HCT116 (cell line): ENCODE results near the gene IGSF9B. TPM values are rescaled to one million over a fixed set of nuclear protein-coding genes. Genes with fewer than 3 reads are reported as not detected.

Experiments used
- ATAC-seq: fragments of 200-7000 bp; cut with Tn5 transposase; 2 replicates; pipeline ENCODE4 v1.9.1; 2020; ENCODE audit warnings: mild to moderate bottlenecking, moderate library complexity
- BruUV-seq: library from RNA; stranded (reverse); fragments of 400-500 nt; replicated peaks from 2 replicates; lab custom pipeline; 2021; lab: Mats Ljungman, UMichigan
- CTCF ChIA-PET: fragments of 300-600 bp; sonication (Branson Sonifier 250); formaldehyde crosslinking; loops from one replicate; lab custom pipeline; 2021; ENCODE audit warnings: antibody characterized with exemption; lab: Charles Lee
- POLR2A ChIA-PET: fragments of 300-600, 350-600 bp; sonication (Branson Sonifier 250); formaldehyde crosslinking; loops from one replicate; lab custom pipeline; 2021; ENCODE audit warnings: antibody characterized with exemption; lab: Charles Lee
- RAD21 ChIA-PET, 2 experiments: fragments of 300-600 bp; sonication (Branson Sonifier 250); formaldehyde crosslinking; loops; one replicate each; lab custom pipeline; 2023; ENCODE audit warnings: low total read pairs in 2 of 2; ENCODE audit not compliant: uncharacterized antibody in 2 of 2, unreplicated experiment in 2 of 2, low non-redundant PET in 1 of 2; lab: Charles Lee
- DNase-seq: peaks from one replicate; pipeline ENCODE4 v3.0.0-alpha.2; 2010; ENCODE audit warnings: low read depth, low spot score
- H2AFZ ChIP-seq: fragments of 200-600 bp; shearing (Covaris generic), sonication (generic); 2 replicates; pipeline ENCODE4 v1.6.1; 2017; ENCODE audit warnings: low read depth, mixed run types, mixed read lengths, antibody characterized with exemption, low read length; ENCODE audit not compliant: poor library complexity, severe bottlenecking
- H3K27ac ChIP-seq: 2 replicates; pipeline ENCODE4 v1.5.1; 2012; ENCODE audit warnings: low read depth, low read length
- H3K27me3 ChIP-seq: fragments of 200-600 bp; sonication (generic); 2 replicates; pipeline ENCODE4 v1.6.1; 2016; ENCODE audit warnings: mixed run types, low read length, mixed read lengths; ENCODE audit not compliant: insufficient read depth
- H3K36me3 ChIP-seq, 2 experiments: fragments of 200-500 bp in 1 of 2; fragments of 200-600 bp in 1 of 2; sonication (Bioruptor generic) in 1 of 2; sonication (generic) in 1 of 2; 2 replicates each; pipeline versions ENCODE4 v1.5.1 to v1.6.1; 2014 to 2016; ENCODE audit warnings: low read length in 2 of 2, inconsistent platforms in 1 of 2, mixed read lengths in 1 of 2, mixed run types in 1 of 2; ENCODE audit not compliant: insufficient read depth in 2 of 2, control insufficient read depth in 1 of 2
- H3K4me1 ChIP-seq, 2 experiments: fragments of 200-600 bp in 1 of 2; sonication (generic) in 1 of 2; 2 replicates each; pipeline versions ENCODE4 v1.5.1 to v1.6.1; 2012 to 2017; ENCODE audit warnings: low read length in 2 of 2, inconsistent platforms in 1 of 2, mild to moderate bottlenecking in 1 of 2, mixed read lengths in 1 of 2, mixed run types in 1 of 2, moderate library complexity in 1 of 2; ENCODE audit not compliant: insufficient read depth in 2 of 2, control insufficient read depth in 1 of 2
- H3K4me2 ChIP-seq: fragments of 200-600 bp; sonication (generic); 2 replicates; pipeline ENCODE4 v1.6.1; 2017; ENCODE audit warnings: mixed run types, low read length, mixed read lengths
- H3K4me3 ChIP-seq, 2 experiments: fragments of 200-600 bp in 1 of 2; sonication (generic) in 1 of 2; replicated peaks in 1 of 2; 2 replicates each; pipeline ENCODE4 v1.5.1; 2011 to 2016; ENCODE audit warnings: low read length in 2 of 2, control low read depth in 1 of 2, low read depth in 1 of 2, mild to moderate bottlenecking in 1 of 2, mixed read lengths in 1 of 2, mixed run types in 1 of 2
- H3K79me2 ChIP-seq: fragments of 200-600 bp; sonication (generic); 2 replicates; pipeline ENCODE4 v1.6.1; 2017; ENCODE audit warnings: mild to moderate bottlenecking, mixed run types, low read length, moderate library complexity, mixed read lengths; ENCODE audit not compliant: insufficient read depth
- H3K9ac ChIP-seq: fragments of 200-600 bp; sonication (generic); 2 replicates; pipeline ENCODE4 v1.6.1; 2016; ENCODE audit warnings: low read length, mixed read lengths
- H3K9me2 ChIP-seq: fragments of 200-600 bp; sonication (generic), shearing (Covaris generic); 2 replicates; pipeline ENCODE4 v1.6.1; 2017; ENCODE audit warnings: mixed run types, mild to moderate bottlenecking, moderate library complexity; ENCODE audit not compliant: insufficient read depth
- H3K9me3 ChIP-seq, 2 experiments: fragments of 200-500 bp in 1 of 2; fragments of 200-600 bp in 1 of 2; sonication (Bioruptor generic) in 1 of 2; sonication (generic) in 1 of 2; 2 replicates each; pipeline ENCODE4 v1.6.1; 2014 to 2017; ENCODE audit warnings: low read length in 2 of 2, mixed read lengths in 2 of 2, inconsistent platforms in 1 of 2, low read depth in 1 of 2, mild to moderate bottlenecking in 1 of 2, mixed run types in 1 of 2, moderate library complexity in 1 of 2; ENCODE audit not compliant: control insufficient read depth in 1 of 2, insufficient read depth in 1 of 2
- H4K20me1 ChIP-seq: fragments of 200-600 bp; sonication (generic), shearing (Covaris generic); 2 replicates; pipeline ENCODE4 v1.6.1; 2017; ENCODE audit warnings: mixed run types, mild to moderate bottlenecking, moderate library complexity; ENCODE audit not compliant: insufficient read depth
- CTCF ChIP-seq, 3 experiments: fragments of 200-600 bp in 1 of 3; sonication (generic) in 1 of 3; IDR thresholded peaks in 2 of 3; conservative IDR thresholded peaks in 1 of 3; 2 replicates each; pipeline ENCODE4 v1.5.1; 2012 to 2017; ENCODE audit warnings: low read depth in 2 of 3, low read length in 2 of 3, antibody characterized with exemption in 1 of 3, borderline replicate concordance in 1 of 3, control low read depth in 1 of 3, mild to moderate bottlenecking in 1 of 3, mixed read lengths in 1 of 3, mixed run types in 1 of 3, moderate library complexity in 1 of 3; ENCODE audit not compliant: insufficient read depth in 1 of 3
- intact Hi-C: fragments of 100-400 bp; cut with micrococcal nuclease; formaldehyde crosslinking; loops from 2 replicates; pipeline ENCODE4 v1.10.0; 2022
- total RNA-seq: library from RNA; stranded (reverse); gene quantifications from one replicate; pipeline ENCODE4 v1.2.1, GENCODE V29; 2021; ENCODE audit not compliant: unreplicated experiment
- TF ChIP-seq, protein P1 (sequence below): IDR thresholded peaks from 2 replicates; pipeline ENCODE4 v1.6.1; 2011; ENCODE audit warnings: mild to moderate bottlenecking, low read length, moderate library complexity; ENCODE audit not compliant: insufficient replicate concordance; ENCODE audit errors: extremely low read depth

Gene IGSF9B
- total RNA-seq, 1 experiment from 2014 or later = 12.4 TPM

DNA sequence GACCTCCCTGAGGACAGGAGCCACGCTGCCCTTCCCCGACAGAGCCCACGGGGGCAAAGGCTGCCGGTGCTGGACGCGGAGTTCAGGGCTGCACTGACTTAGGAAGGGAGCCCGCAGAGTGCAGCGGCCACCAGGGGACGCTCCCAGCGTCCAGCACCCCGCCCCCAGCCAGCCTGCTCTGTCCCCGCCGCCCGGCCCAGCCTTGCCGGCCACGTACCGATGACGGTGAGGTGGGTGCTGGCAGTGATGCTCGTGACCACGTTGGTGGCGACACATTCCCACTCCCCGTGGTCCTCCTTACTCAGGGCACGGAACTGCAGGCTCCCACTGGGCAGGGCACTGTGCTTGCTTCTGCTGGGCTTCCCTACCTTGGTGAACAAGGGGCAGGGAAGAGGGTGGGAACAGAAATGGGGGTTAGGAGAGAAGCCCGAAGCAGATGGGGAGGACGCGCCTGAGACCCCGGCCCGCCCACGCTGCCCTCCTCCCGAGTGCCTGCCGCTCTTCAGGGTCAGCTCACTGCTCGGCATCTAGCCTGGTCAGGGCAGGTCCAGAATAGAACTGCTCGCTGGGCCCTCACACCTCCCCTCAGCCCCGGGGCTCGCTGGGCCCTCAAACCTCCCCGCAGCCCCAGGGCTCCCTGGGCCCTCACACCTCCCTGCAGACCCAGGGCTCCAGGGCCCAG, 25.9 kb downstream of the IGSF9B start:
- POLR2A ChIA-PET = no interaction called here
- Histone ChIP-seq H3K9ac (no peak overlapping the region), H3K36me3 (no peaks in the 10 kb centered on the region), H4K20me1 (no peaks in the 10 kb centered on the region), H3K4me2 (no peak overlapping the region), H2AFZ (no peak overlapping the region), H3K27ac (no peak overlapping the region), H3K4me1 (peaks cover 5 to 29% of the 10 kb centered on the region in 2 experiments; a peak in 3 of 4 replicates), H3K9me2 (no peaks in the 10 kb centered on the region), H3K4me3 (no peak overlapping the region), H3K9me3 (no peaks in the 10 kb centered on the region), H3K79me2 (no peaks in the 10 kb centered on the region), H3K27me3 (no peaks in the 10 kb centered on the region)
- RAD21 ChIA-PET = no interaction called here
- ATAC-seq (peak; percentile 56), DNase-seq (no peak)
- no TSS peak for BruUV-seq
- TF ChIP-seq, protein P1, sequence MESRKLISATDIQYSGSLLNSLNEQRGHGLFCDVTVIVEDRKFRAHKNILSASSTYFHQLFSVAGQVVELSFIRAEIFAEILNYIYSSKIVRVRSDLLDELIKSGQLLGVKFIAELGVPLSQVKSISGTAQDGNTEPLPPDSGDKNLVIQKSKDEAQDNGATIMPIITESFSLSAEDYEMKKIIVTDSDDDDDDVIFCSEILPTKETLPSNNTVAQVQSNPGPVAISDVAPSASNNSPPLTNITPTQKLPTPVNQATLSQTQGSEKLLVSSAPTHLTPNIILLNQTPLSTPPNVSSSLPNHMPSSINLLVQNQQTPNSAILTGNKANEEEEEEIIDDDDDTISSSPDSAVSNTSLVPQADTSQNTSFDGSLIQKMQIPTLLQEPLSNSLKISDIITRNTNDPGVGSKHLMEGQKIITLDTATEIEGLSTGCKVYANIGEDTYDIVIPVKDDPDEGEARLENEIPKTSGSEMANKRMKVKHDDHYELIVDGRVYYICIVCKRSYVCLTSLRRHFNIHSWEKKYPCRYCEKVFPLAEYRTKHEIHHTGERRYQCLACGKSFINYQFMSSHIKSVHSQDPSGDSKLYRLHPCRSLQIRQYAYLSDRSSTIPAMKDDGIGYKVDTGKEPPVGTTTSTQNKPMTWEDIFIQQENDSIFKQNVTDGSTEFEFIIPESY = no peak
- TF ChIP-seq CTCF (IDR thresholded peaks at IDR 0.05 in 2 of 3, conservative IDR thresholded peaks at IDR 0.05 in 1 of 3; ENCODE audit: borderline replicate concordance in 1 of 3, insufficient read depth in 1 of 3, low read depth in 2 of 3, low read length in 2 of 3) = peak; percentile 22 to 71 (median 58); a peak in 5 of 6 replicates
- intact Hi-C loops = no loop called here
- CTCF ChIA-PET = no interaction called here
